Muscle of back (tissue), 11 donors: ENCODE results near the gene GCNA. TPM values are rescaled to one million over a fixed set of nuclear protein-coding genes. Genes with fewer than 3 reads are reported as not detected.
A peak's percentile ranks its signal among the peaks of the same experiment; 100 is the strongest.

Source experiments
- DNase-seq, 3 donors: peaks; one replicate each; pipeline versions ENCODE4 v3.0.0 to v3.0.0-alpha.2; 2013
- polyA plus RNA-seq, 10 donors: library from polyadenylated mRNA; unstranded; fragments of 120-200 nt; gene quantifications; one replicate each; pipeline ENCODE4 v1.2.1, GENCODE V29; 2013; ENCODE audit not compliant: insufficient read length in 10 of 10

The GCNA gene
- polyA plus RNA-seq, 10 donors = 1.2 to 3.6 (median 2.0) TPM

DNA sequence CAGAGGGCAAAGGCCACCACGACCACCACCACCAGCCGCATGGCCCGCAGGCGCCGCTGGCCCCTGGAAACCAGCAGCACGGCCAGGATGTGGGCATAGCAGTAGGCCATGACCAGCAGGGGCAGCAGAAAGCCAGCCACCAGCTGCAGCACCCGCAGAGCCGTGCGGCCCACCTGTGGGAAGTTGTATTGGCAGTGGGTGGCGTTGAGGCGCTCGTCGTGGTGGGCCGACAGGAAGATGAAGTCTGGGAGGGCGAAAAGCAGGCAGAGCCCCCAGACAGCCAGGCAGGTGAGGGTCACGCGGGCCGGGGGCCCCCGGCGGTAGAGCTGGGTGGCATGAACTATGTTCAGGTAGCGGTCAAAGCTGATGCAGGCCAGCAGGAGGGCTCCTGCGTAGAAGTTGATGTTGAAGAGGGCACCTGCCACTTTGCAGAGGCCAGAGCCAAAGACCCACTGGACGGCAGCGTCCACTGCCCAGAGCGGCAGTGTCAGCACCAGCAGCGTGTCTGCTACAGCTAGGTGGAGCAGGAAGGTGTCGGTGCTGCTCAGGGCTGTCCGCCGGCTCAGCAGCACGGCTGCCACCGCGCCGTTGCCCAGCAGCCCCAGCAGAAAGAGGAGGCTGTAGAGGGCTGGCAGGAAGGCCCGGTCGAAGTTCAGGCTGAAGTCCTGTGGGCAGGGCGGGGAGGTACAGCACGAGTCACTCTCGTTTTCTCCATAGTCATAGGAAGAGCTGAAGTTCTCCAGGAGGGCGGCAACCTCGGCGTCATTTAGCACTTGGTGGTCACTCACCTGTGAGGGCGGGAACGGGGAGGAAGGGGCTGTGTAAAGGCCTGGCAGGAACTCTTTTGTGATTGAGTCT lies 38.7 kb downstream of the GCNA start:
- DNase-seq = no peak

DNA sequence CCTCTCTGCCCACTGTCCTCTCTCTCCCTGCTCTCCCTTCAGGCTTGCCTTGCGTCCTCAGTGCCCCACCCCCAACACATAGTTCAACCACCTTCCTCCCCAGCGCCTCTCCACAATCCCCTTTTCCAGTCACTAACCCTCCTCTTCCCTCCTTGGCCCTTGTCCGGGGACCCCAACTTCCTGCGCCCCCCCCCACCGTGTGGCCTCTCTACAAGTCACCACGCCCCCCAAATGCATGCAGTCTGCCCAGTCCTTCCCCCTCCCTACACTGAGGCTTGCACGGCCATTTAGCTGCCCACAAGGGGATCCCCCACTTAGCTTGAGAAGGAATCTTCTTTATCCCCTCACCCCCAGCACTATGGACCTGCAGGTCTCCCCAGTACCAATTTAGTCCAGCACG lies 39.5 kb downstream of the GCNA start:
- no peak for DNase-seq

DNA sequence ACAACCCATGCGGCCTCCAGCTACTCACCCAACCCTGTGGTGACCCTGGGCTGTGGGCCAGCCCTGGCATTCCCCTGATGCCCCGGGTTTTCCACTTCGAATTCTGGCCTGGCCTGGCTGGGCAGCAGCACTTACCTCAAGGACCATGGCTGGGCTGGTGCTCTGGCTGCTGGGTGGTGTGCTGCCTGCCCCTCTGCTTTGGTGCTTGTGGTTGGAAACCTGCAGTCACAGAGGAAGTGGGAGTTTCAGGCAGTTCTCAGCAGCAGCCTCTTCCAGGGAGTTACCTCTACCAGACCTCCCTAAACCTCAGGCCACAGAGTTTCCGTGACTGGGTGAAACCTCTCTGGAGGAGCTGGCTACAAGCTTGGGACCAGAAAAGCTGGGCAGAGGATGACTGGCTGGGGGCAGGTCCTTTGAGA lies 40.1 kb downstream of the GCNA start, which contains the start of gene CXCR3:
TSS of gene CXCR3 (minus strand) at position 209 of the 419 bp plus-strand sequence. CDS start at position 147, 62 bp downstream.
- no peak for DNase-seq

DNA sequence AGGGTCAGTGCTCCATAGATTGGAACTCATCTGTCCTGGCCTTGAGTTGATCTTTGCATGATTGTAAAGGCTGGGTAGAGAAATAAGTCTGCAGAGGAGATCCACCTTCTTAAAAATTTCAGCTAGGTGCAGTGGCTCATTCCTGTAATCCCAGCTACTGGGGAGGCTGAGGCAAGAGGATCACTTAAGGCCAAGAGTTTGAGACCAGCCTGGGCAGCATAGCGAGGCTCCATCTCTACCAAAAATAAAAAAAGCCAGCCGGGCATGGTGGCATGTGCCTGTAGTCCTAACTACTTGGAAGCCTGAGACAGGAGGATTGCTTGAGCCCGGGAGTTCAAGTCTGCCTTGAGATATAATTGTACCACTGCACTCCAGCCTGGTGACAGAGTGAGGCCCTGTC lies 40.5 kb downstream of the GCNA start:
- no peak for DNase-seq

DNA sequence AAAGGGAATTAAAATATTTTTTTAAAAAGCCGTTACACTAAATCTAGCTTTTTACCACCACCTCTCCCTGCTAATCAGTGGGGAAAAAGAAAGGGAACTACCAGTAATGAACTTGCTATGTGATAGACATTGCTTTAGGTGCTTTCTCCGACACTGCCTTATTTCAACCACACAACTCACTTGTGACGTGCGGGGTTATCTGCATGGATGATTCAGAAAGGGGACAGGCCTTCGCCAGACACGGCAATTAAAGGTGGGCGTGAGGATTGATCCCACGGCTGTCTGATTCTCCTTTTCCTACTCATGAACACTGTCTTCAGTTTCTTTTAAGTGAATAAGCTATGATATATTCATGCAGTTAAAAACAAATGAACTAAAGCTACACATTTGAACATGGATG lies 41.0 kb downstream of the GCNA start:
- DNase-seq = no peak

DNA sequence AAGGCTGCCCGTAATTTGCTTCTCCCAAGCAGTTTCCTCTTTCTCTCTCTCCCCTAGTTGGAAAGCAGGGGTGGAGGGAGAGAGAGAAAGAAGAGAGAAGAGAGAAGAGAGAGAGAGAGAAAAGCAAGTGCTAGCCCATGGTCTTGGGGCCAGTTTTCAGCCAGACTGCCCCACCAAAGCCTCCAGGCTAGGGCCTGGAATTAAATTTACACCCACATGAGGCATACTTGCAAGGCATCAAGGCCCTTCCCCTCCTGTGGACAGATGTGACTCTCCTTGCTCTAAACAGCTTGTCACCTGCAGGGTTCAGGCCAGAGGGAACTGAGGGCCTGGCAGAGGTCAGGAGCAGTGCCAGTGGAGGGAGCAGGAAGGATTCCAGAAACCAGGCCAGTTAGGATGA lies 41.7 kb downstream of the GCNA start:
- no peak for DNase-seq

DNA sequence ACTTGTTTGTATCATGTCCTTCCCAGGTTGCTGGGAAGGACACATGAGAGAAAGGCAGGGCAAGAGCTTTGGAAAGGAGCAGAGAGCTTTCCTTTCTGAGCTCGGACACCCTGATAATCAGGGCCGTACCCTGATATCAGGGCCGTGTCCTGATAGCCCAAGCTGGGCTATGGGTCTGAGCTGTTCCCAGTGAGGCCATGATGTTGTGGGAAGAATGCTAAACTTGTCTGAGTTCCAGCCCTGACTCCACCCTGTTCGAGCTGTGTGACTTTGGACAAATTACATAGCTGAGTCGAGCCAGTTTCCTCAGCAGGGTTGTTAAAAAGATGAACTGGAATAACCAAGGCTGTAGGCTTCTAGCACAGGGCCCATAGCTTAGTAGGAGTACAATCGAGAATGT lies 43.4 kb downstream of the GCNA start:
- DNase-seq = peak in 1 of 3 donors; percentile 71

DNA sequence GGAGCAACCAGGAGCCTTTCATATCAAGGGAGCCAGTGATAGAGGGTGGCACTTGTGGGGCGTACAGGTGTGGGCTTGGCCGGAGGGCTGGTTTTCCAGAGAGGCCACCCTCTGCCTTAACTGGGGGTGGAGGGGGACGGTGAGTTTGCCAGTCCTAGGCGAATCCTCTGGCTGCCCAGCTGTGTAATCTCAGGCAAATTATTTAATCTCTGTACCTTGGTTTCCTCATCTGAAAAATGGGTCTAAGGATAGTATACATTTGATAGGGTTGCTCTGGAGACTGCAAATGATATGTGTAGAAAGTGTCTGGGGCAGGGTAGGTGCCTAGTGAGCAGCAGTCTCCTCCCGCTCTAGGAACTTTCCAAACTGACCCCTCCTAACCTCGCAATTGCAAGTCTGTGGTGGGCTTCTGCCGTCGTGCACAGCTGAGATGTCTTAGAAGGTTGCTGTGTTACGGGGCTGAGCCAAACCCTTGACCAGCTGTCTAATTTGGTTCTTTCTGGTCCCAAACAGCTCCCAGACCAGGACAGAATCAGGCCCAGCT lies 43.9 kb downstream of the GCNA start:
- no peak for DNase-seq

DNA sequence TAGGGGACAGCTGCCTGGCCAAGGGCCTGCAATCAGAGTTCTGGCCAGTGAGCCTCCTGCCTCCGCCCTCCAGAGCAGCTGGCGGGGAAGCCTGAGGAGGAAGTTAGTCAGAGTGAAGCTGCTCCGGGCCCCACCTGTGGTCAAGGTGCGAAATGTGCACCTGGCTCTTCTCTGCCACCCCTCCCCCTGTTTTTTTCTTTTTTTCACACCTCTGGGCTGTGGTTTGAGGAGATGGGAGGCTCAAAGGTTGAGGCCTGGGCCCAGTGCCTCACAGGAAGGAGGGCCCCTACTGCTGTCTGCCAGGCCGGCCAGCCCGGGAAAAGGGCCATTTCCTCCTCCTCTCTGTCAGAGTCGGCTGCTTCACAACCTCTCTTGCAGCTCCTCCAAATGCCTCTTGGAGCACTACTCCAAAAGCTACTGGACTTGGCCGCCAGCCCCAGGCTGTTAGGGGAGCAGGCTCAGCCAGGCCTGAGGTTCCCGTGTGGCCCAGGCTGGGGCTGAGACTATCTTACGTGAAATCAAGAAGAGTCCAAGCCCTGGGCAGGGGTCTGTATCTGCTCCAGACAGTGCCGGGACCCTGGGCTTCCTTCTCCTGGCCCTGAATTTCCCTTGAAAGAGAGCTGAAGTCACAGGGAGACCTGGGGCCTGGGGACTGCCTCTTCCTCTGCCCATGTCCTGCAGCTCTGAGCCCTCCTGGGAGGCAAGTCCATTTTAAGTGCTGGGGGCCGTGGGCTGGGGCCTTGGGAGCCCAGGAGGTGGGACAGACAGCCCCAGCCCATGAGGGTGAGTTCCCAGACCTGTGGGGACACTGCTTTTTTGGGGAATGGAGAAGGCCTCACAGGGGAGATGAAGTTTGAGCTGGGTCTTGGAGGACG lies 44.6 kb downstream of the GCNA start:
- DNase-seq = peak; percentile 42 to 92 (median 81)

DNA sequence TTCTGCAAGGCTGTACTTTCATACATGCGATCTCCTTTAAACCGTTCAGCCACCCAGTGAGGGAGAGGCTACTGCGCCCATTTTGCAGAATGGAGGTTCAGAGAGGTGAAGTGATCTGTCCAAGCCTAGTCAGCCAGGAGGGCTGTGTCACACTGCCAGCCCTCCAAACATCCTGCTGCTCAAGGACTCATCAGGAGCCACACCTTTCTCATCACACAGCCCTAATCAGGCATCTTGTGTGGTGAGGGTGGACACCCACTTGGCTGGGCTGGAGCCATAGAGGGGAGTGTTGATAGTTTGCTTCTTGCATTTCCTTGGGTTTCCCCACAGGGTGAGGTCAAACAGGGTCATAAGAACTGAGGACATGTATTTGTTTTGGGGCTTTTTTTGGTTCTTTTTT lies 45.5 kb downstream of the GCNA start:
- DNase-seq = no peak

DNA sequence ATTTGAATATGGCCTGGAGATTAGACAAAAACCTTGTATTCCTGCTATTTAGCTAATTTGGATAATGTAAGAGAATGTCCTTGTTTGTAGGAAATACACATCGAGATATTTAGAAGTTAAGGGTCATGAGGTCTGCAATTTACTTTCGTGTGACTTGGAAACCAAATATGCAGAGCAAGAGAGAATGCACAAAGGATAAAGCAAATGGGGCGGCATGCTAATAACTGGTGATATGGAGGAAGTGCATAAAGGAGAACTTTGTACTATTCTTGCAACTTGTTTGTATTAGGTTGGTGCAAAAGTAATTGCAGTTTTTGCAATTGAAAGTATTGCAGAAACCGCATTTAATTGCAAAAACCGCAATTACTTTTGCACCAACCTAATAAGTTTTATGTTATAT lies 47.2 kb downstream of the GCNA start:
- no peak for DNase-seq

DNA sequence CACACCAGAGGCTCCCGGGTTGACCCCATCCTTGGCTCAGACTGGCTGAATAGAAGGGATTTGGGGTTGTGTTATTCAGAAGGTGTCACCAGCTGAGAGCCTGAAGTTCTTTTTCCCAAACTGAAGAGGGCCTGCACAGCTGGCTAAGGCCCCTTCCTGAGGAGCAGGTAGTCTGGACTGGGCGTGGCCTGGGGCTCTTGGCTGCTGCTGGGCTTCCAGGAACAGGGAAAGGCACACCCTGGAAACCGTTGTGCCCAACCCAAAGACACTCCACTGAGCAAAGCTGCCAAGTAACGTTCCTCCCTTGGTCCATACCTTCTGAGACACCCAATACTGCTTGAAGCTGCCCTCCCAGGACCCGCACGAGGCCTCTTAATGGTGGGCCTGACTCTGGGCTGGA lies 48.3 kb downstream of the GCNA start:
- no peak for DNase-seq

DNA sequence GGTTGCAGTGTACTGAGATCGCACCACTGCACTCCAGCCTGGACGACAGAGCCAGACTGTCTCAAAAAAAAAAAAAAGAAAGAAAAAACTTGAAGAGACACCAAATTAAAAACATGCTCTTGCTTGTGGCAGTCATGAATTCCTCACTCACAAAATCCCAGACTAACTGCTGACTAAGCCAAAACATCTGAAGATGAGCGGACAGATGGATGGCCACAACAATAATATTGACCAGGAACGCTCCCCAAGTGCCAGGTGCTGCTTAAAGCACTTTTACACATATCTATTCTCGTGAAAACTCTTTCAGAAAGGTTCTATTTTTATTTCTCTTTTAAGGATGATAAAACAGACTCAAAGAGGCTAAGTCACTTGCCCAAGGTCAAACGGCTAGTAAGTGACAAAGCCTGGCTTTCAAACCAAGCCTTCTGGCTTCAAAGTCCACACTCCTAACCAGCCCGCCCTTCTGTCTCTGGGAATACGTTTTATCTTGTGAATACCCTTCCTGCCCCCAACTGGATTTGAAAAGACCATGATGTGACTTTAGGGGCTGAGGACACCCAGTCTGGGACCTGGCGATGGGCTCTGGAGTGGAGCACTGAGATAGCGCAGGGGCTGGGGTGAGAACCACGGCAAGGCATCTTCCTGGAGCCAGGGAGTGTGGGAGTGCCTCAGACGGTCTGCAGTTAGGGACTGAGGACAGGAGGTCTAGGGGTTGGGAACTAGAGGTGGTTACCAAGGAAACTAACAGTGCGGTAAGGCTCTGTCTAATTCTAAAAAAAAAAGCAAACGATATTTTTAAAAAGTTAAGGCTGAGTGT lies 49.6 kb downstream of the GCNA start:
- DNase-seq = no peak

DNA sequence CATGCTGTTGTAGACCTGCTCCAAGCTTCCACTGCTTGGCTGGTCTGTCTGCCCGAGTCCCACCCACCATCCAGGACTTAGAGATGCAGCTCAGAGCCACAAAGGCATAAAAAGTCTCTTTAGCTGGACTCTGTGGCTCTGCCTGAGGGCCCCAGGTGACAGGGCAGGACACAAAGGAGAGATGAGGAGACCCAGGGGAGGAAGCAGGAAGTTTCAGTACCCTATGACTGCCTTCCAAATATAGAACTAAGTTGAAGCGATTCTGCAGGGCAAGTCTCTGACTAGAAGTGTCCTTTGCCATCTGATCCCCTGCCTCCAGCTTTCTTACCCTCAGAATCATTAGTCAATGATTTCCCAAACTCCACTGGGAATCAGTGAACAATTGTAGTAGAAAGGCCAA lies 51.2 kb downstream of the GCNA start:
- DNase-seq = no peak

DNA sequence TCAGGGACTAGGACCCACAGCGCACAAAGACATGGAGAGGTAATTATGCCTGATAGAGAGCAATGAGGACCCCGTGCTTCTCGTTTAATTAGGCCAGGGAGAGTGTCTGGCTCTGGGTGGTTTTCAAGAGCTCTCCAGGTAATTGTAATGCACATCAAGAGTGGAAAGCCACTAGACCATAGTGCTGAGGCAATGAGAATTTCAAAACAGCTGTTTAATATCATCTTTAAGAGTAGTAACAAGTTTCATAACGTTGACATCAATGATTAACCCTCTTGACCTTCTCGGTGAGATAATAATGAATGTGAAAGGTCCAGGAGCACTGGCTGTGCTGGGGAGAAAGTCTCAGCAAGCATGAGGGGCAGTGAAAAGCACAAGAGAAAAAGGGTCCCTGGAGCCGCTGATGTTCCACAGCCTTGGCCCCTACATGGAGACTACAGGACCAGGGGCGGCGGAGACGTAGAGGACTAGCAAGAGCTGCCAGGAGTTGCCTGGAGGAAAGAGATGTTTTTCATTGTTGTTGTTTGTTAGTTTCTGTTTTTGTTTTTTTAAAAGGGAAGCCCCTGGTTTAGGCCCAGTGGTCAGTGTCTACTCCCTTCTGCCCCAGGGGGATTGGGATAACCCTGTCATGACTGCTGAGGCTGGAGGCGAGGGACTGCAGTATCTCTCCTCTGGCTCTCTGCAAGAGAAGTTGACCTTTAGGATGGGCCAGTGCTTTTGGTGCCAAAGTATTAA lies 54.9 kb downstream of the GCNA start:
- DNase-seq = no peak

DNA sequence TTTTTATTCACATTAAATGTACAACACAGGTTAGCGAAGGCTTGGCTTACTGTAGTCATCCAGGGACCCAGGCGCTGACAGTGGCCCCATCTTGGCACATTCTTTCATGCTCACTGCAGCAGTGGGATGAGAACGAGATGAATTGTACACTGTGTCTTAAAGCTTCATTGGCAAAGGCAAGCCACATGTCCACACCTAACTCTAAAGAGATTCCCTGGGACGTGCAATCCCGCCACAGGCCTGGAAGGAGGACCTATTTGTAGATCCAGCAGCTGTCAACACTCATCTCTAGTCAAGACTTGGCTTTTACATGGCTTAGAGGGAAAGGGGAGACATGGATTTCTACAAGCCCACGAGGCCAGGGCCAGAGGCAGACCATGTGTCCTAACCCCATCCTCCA lies 56.1 kb downstream of the GCNA start:
- peak; percentile 29 to 70 (median 36) for DNase-seq

DNA sequence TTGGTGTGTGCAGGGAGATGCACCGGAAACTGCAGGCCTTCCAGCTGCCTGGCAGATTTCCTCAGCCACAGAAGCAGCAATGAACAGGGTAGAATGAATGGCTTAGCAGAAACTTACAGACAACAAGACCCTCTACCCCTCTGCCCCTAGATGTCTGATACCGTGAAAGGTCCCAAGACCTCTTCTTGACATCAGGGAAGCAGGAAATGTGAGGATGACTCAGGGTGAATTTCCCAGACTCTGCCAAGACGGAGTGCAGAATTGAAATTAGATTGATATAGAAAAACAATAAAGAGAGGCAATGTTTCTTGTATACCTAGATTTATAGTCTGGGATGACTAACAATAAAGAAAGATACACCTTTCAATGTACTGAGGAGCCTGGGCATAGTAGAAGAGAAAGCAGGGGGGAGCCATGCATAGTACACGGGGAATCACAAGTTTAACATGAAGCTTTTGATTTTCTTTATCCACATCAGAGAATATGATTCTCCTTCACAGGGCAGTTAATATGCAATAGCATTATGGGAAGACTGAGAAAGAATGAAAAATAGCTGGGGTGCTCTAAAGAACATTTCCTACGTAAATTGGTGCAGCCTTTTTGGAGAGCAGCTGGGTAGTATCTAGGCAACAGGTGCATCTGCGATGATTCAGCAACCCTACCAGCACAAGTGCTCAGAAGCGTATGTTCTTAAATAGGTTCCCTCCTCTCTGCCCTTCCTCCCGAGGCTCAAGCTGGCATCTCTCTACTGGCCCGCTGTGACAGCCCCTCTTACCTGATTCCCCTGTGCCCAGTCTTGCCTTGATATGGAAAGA lies 58.4 kb downstream of the GCNA start:
- DNase-seq = no peak

DNA sequence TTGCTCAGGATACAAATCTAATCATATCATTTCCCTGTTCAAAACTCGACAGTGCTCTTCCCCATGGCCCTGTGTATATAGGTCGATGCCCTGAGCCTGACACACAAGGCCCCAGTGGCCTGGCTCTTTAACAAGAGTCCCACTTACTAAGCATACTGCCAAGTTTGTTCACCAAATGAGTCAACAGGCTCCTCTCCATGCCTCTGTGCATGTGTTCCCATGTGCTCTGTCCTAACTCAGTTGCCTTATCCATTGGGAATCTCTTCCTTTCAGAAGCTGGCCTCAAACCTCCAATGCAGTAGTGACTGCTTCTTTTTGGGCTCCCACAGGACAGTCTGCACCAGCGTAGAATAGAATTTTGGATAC lies 59.0 kb downstream of the GCNA start:
- no peak for DNase-seq

DNA sequence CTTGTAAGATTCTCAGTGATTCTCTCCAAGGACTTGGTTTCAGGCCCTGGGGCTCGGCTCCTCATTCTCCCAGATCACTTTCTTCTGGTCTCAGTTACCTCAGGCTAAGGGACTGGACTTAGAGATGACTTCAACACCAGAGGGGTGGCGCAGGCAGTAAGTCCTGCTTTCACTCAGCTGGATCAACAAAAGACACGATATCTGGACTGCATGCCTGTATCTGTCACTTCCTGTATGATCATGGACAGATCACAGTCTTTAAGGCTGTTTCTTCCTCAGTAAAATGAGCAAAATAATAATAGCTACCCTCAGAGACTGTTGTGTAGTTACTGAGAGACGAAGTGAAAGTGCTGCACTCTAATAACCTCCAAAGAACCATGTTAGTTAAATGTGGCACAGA lies 59.6 kb downstream of the GCNA start:
- no peak for DNase-seq

DNA sequence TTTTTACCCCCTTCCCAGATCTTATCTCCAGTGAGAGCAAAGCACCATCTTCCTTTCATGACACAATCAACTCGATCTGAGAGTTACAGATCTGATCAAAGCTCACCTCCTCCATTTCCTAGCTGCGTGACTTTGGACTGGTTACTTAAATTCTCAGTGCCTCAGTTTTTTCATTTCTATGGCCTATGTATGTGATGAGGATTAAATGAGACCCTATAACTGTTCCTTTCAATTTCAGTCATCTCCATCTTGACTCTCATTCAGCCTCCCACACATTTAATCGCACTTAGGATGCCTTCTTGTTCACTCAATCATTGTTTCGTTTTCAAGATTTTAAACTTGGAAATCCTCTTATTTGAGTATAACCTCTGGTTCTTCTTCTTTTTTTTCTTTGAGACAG lies 60.2 kb downstream of the GCNA start:
- DNase-seq = no peak
